ENCODE measurements around the gene KCTD13.
A peak's percentile ranks its signal among the peaks of the same experiment; 100 is the strongest.
"Not testable (repeated sequence)": the region's sequence is repeated elsewhere in the genome, so short reads cannot be mapped to it uniquely, and the experiment has no call there.

The KCTD13 gene, protein sequence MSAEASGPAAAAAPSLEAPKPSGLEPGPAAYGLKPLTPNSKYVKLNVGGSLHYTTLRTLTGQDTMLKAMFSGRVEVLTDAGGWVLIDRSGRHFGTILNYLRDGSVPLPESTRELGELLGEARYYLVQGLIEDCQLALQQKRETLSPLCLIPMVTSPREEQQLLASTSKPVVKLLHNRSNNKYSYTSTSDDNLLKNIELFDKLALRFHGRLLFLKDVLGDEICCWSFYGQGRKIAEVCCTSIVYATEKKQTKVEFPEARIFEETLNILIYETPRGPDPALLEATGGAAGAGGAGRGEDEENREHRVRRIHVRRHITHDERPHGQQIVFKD

GRCh38 chr16:29925781-29926710 is at the start of gene KCTD13:
Gene KCTD13 (minus strand): TSS chr16:29926226. CDS start chr16:29926033, 193 bp downstream.
- DNase-seq, result peak; percentile 80 to 84

DNA sequence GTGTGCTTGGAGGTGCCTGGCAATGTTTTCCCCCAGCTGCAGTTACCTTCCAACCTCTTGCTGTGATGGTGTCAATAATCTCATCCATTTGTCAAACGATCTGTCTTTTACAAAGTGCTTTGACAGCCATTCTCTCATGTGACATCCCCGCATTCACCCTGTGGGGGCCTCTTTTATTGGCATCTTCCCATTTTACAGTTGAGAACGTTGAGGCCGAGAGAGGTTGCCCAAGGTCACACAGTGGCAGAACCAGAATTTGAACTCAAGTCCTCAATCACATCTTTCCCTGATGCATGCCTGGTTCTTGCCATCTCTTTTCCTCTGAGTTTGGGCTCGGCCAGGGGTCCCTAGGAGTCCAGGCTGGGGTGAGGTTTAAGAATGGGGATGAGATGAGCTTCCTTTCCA is 49.1 kb upstream of the KCTD13 start:
- DNase-seq, result no peak

DNA sequence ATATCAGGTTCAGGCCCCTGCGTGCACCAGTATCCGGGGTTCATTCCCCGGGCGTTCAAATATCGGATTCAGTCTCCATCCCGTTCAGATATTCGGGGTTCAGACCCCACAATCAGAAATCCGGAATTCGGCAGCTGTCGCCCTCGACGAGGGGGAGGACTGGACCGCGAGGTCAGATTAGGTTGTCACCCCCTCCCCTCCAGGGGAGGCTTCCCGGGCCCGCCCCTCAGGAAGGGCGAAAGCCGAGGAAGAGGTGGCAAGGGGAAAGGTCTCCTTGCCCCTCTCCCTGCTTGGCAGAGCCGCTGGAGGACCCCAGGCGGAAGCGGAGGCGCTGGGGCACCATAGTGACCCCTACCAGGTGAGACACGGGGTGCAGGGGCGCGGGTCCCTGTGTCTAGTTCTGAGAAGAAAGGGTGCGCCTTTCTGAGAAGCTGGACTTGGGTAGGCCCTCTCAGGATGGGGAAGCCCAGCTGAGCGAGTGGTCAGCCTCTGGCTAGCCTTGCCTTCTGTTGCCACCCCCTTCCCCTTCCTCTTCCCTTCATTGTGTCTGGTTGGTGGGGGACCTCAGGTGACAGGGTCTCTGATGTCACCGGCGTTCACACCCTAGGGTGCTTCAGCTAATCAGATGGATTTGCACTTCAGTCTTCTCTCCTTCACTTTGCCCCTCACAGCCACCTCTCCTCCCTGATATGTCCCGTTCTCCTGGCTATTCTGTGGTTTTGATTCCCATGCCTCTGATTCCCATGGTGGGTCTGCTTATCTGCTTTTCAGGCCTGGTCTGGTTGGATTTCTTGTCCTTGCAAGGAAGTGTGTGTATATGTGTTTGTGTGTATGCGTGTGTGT is 48.5 kb upstream of the KCTD13 start:
- peak in 1 of 2 experiments; percentile 19 for DNase-seq

DNA sequence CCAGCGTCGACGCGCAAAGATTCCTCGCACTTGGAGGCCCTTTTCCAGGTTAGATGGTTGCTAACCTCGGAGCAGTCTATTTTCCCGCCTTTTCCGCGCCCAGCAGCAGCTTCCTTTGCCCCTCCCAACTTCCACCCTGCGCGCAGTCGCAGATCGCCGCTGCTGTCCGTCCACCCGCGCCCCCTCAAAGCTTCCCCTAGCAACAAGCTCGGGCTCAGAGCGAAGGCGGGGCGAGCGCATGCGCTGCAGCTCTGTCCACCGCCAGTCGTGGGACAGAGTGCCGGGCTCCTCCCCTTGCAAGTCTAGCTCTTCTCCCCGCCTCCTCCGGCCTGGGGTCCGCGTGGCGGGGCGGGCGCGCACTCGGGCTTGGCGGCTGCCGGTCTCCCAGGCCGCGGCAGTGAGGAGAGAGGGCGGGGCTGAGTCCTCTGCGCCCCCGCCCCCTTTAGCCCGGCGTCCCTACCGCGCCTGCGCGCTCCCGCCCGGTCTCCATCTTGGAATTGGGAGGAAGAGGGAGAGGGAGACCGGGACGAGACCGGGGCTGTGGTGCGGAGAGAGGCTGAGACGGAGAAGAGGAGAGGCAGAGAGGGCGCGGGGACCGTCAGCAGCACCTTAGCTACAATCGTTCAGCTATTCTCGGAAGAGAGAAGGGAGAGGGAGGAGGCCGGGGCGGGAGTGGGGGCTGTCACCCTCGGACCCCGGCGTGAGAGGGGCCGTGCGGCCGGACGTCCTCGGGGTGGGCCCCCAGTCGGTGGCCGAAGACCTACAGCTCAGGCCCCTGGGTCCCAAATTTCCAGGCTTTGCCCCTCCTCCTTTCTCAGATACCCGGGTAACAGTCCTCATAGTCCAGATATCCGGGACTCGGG is 47.6 kb upstream of the KCTD13 start, which contains the start of gene TAOK2:
TSS of gene TAOK2 (plus strand) at position 485 of the 863 bp plus-strand sequence. CDS start 3,905 bp downstream, outside the sequence.
- peak; percentile 97 for DNase-seq

- no peak for DNase-seq
Observed at GRCh38 chr16:29972992-29973383, 47.0 kb upstream of the KCTD13 start.

DNA sequence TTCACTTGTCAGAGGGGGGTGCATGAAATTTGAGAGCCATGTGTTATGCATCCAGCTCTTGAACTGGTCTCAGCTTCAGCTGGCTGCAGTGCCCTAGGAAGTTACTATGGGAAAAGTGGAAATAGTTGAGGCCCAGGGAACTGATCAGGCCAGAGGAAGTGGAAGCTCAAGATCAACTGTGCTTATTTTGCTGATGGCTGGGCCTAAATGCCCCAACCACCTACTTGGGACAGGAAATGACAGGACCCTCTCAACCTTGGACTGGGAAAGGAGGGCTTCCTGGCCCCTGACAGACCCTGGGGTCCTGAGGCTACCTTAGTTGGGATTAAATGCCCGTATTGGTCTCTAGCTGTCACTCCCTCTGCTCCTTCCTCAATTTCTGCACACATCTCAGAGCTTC is 46.5 kb upstream of the KCTD13 start:
- no peak for DNase-seq

- no peak for DNase-seq
Observed at GRCh38 chr16:29971304-29971703, 45.3 kb upstream of the KCTD13 start.

DNA sequence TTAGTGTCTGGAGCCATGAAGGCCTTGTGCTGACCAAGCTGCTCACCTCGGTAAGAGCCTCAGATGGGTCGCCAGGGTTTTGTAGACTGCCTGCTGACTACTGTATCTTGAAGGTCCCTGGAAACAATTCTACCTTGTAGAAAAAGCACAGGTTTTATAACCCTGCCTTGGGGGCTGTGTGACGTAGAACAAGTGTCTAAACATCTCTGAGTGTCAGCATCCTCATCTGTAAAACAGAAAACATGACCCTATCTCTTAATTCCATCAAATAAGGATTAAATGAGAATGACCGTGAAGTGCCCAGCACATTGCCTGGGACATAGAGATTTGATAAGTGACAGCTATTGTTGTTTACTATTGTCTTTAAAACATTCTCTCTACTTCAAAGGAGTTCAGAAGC is 42.2 kb upstream of the KCTD13 start:
- no peak for DNase-seq

- no peak for DNase-seq
Observed at GRCh38 chr16:29963021-29963743, 37.2 kb upstream of the KCTD13 start.

DNA sequence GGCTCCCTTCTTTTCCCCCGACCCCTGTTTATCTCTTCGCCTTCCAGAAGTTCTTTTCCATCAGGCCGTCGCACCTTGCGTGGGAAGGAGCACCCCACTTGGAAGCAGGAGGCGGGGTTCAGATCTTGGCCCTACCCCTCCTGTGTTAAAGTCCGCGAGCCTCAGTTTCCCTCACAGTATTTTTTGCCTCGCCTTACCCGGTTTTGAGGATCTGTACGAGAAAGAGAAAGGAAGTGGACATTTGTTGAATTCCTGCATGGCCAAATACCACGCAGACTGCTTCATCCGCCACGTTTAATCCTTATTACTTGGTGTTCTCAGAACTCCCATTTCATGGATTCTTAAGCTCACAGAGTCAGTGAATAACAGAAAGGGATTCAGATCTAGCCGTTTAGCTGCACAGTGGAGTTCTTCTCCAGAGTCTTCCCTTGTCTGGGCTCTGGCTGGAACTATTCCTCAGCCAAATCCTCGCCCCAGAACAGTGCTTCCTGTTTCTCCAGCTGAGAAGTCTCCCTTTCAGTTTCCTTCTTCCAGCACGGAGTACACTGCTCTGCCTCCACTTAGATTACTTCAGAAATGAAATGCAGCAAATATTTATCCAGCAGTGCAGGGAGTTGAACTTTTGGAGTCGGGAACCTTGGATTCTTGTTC is 36.4 kb upstream of the KCTD13 start:
- DNase-seq, result no peak

DNA sequence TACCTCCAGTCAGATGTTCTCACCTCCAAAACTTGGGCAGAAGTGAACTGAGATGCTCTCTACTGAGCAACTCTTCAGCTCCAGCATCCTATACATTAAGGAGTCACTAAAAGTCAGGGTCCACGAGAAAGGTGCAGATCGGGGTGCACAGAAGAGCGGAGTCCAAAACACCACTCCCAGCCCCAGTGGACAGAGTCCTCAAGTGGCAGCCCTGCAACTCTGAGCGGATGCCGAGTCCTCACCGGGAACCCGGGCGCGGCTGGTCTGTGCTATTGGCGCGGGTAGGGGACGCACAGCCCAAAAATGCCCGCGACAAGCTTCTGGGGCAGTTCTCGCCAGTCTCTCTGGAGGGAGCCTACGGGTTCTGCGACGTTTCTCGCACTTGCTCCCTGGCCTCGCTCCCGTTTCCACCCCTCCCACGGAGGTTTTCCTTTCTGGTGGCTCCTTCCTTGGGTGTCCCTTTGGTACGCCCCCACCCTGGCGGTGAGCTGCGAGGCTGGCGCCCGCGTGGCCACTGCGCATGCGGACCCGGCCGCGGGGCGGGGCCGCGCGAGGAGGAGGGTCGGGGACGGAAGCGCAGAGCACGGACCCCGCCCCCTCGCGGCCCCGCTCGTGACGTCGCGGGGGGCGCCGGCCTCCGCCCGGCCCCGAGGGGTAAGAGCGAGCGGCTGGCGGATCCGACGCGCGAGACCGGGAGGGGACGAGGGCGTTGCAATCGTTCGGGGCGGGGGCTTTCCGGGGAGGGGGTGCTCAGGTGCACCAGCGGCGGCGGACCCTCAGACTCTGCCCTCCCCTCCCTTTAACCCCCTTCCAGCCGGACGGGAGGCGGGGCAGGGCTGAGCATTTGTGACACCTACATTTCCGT is 35.7 kb upstream of the KCTD13 start, which contains the start of gene TMEM219:
TSS of gene TMEM219 (plus strand) at position 601 of the 865 bp plus-strand sequence. CDS start 1,065 bp downstream, outside the sequence.
- peak; percentile 91 to 93 for DNase-seq

GRCh38 chr16:29961127-29961478 is 35.1 kb upstream of the KCTD13 start:
- DNase-seq, result no peak

GRCh38 chr16:29959821-29960220 is 33.8 kb upstream of the KCTD13 start:
- not testable (repeated sequence) for DNase-seq

- no peak for DNase-seq
Observed at GRCh38 chr16:29959293-29959692, 33.3 kb upstream of the KCTD13 start.

DNA sequence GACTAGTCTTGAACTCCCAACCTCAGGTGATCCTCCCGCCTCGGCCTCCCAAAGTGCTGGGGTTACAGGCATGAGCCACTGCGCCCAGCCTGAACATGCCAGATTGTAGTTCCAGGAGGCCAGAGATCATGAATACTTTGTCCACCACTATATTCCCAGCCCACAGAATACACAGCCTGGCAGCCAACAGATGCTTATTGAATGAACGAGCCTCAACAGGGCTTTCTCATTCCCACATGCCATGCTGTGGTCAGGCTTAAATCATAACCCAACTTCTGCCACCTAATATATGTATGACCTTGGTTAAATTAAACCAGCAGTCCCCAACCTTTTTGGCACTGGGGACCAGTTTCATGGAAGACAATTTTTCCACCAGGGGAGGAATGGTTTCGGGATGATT is 32.7 kb upstream of the KCTD13 start:
- DNase-seq, result no peak

- DNase-seq, result no peak
Observed at GRCh38 chr16:29951625-29952365, 25.8 kb upstream of the KCTD13 start.

DNA sequence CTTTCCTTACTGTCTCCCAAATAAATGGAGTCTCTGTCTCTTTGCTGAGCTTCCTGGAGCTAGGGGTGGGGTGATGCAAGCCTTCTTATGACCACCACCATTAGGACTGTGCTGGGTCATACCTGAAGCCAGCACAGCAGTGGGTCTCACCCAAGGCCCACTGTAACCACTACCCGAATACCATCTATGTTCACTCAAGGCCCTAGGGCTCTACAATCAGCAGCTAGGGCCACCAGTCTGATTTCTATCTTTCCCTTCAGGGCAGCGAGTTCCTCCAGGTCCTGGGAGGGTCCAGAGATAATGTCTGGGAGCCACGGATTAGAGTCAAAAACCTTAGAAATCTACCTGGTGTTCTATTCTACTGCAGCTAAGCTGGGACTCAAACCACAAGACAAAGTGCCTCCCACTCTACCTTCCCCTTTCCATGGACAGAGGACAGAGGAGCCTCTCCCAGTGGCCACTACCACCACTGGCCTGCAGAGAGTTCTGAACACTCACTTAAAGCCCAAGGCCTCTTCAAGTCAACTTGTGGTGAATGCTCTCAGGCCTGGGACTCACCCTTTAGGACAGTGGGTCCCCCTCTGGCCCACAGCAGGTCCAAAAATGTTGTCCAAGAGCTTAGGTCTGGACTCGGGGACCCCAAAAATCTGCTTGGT is 24.9 kb upstream of the KCTD13 start:
- DNase-seq, result no peak

DNA sequence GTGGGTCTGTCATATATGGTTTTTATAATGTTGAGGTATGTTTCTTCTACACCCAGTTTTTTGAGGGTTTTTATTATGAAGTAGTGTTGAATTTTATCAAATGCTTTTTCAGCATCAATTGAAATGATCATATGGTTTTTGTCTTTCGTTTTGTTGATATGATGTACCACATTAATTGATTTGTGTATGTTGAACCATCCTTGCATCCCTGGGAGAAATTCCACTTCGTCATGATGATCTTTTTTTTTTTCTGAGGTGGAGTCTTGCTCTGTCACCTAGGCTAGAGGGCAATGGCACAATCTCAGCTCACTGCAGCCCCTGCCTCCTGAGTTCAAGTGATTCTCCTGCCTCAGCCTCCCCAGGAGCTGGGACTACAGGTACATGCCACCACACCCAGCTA is 21.9 kb upstream of the KCTD13 start:
- DNase-seq, result no peak

Measured in activated CD4-positive, alpha-beta T cell treated with anti-CD3 and anti-CD28 coated beads, Interleukin-2, amount 50 U/mL, for 48 hours (primary cell).